ENCODE results near the gene SYCE3.

SYCE3 gene

DNA sequence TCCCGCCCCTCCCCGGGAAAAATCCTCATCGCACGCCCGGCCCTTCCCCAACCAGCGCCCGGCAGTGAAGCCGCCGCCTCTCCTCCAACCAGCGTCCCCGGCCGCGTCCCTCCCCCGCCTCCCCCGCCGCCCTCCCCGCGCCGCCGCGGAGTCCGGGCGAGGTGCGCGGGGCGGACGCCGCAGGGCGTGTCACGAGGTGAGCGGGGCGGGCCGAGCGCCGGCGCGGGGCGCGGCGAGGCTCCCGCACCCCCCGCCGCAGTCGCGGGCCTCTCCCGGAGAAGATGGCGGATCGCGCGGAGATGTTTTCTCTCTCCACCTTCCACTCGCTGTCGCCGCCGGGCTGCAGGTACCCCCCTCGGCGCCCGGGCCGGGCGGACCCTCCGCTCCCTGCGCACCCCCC, 37.8 kb upstream of the SYCE3 start, which contains the start of gene MAPK8IP2:
MAPK8IP2 (plus strand) TSS at position 256 of the 400 bp plus-strand sequence; CDS start at position 282, 26 bp downstream.
- DNase-seq (ENCODE audit: low spot score), result no peak

GRCh38 chr22:50599816-50600455, 37.2 kb upstream of the SYCE3 start:
- no peak for DNase-seq (ENCODE audit: low spot score)

GRCh38 chr22:50597097-50597496, 34.4 kb upstream of the SYCE3 start:
- no peak for DNase-seq (ENCODE audit: low spot score)

DNA sequence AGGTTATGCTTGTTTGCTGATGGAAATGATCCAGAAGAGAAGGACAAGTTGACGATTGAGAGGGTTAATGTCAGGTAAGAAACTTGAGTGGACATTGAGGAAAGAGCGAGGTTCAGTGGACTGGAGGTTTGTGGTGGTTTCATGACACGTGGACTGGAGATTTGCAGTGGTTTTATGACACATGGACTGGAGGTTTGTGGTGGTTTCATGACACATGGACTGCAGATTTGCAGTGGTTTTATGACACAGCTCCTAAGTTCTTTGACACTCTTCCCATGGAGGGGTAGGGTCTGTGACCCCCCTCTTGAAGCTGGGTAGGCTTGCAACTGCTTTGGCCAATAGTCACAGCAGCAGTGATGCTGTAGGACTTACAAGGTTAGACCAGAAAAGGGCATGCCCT, 32.5 kb upstream of the SYCE3 start:
- no peak for DNase-seq (ENCODE audit: low spot score)

DNA sequence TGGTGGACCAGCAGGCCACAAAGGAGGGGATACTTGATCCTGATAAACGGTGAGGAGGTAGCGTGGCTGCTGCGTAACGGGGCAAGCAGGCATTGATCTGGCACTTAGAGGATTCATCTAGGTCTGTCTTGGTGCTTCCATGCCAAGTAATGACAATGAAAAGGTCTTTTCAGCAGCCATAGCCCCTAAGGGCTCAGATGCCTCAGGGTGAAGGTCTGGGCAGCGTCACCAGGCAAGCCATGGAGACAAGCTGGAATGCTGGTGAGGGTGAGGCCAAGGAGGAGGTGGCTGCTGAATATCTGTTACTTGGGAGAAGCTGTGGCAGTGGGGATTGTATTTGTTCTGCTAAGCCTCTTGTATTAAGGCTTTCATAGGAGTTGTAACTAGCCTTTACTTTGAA, 24.7 kb upstream of the SYCE3 start:
- DNase-seq (ENCODE audit: low spot score), result no peak

DNA sequence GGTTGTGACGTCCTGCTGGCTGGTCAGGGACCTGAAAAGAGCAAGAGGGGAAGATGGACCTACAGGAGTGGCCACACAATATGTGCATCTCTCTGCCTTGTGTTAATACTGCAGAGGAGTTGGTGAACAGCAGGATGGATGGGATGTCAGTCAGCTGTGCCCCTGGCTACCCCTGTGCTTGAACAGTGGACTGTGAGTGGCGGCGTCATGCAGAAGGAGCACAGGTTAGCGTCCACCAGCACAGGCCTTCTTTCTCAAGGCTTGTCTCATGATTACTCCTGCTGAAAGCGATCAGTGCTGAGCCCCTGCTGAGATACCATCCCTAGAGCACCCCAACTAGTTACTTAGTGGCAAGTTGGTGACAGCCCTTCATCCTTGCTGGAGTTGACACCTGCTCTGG, 23.7 kb upstream of the SYCE3 start:
- no peak for DNase-seq (ENCODE audit: low spot score)

DNA sequence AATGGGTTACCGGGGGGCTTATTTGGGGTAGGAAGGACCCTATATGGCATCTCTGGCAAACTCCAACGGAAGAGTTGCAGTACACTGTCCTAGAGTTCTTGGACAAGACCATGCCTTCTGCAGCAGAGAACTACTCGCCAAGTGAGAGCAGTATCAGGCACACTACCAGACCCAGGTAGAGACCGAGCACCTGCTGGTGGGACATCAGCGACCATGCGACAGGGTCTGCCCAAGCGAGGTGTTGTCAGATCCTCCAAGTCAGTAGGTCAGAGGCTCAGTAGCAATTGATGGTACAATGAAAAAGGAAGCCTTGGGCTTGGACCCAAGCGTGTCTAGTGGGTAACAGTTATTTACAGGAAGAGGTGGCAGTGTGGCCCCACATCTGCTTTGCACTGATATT, 23.1 kb upstream of the SYCE3 start:
- no peak for DNase-seq (ENCODE audit: low spot score)

- no peak for DNase-seq (ENCODE audit: low spot score)
Observed at GRCh38 chr22:50585238-50585637, 22.5 kb upstream of the SYCE3 start.

GRCh38 chr22:50584106-50585096, 21.7 kb upstream of the SYCE3 start:
- no peak for DNase-seq (ENCODE audit: low spot score)

DNA sequence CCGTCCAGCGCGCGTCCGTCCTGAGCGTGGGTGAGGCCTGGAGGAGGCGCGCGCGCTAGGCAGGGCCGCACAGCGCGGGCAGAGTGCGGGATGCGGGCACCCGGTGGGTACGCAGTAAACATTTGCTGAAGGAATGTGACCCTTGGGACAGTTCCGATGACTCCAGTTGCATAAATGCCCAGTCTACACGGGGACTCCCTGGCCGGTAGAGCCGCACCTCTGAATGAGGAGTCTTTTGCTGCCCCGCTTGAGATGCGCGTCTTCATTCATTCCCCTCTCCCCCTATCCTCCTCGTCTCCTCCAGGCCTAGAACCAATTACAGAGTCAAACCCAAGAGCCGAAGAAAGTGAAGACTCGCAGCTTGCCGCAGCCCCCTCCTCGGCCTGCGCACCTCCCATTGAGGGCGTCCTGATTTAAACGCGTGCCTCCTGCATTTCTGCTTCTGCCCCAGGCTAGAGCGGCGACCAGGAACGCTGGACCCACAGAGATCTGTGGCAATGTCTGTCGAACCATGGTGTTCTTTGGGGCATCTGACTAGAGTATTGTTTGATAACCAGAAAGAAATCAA, 20.7 kb upstream of the SYCE3 start:
- no peak for DNase-seq (ENCODE audit: low spot score)

- DNase-seq (ENCODE audit: low spot score), result peak; percentile 98
Observed at GRCh38 chr22:50582493-50583293, 20.0 kb upstream of the SYCE3 start, which contains the start of gene CHKB. Gene CHKB, minus strand, starts transcription at chr22:50582849. Its CDS starts 68 bp downstream, at chr22:50582781.

- peak; percentile 35 for DNase-seq (ENCODE audit: low spot score)
Observed at GRCh38 chr22:50581950-50582492, 19.3 kb upstream of the SYCE3 start.

GRCh38 chr22:50581031-50581949, 18.6 kb upstream of the SYCE3 start:
- no peak for DNase-seq (ENCODE audit: low spot score)

GRCh38 chr22:50579752-50580151, 17.0 kb upstream of the SYCE3 start:
- DNase-seq (ENCODE audit: low spot score), result no peak

GRCh38 chr22:50578776-50579310, 16.1 kb upstream of the SYCE3 start:
- no peak for DNase-seq (ENCODE audit: low spot score)

GRCh38 chr22:50577987-50578775, 15.5 kb upstream of the SYCE3 start, which contains the start of gene CPT1B:
Gene CPT1B, minus strand, starts transcription at chr22:50578427. Its CDS starts 512 bp downstream, at chr22:50577915.
- DNase-seq (ENCODE audit: low spot score), result no peak

GRCh38 chr22:50577697-50577986, 14.9 kb upstream of the SYCE3 start:
- DNase-seq (ENCODE audit: low spot score), result no peak

DNA sequence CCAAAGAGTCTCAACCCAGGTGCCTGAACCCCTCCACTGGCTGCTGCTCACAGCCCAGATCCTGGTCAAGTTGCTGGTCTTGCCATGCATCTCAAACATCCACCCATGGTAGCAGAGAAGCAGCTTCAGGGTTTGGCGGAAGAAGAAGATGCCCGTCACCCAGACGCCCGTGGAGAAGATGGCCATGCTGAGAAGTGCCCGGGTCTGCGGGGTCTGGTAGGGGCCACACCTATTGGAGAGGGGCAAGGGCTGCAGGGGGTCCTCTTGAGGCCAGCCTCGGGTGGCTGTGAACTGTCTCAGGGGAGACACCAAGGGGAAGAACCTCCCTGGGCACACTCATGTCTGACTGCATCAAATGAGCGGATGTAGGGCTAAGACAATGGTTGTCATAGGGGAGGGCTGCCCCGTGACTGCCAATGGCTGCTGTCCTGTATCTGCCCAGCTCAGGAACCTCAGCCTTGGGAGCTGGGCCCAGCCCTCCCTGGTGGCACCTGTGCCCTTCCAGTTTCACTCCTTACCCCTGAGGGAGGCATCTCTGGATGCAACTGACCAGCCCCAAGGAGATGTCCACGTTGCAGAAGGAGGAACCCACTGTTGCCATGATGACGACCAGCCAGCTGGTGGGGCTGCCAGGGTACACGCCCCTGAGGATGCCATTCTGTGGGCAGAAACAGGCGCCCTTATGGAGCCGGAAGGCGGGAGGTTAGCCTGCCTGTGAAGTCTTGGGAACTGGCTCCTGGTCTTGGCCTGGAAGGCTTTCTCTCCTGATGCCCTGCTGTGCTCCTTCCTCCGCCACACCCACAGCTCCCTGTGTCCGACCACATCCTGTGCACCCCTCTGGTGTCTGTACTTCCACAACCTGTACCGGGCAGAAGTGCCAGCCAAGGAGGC, 14.3 kb upstream of the SYCE3 start:
- no peak for DNase-seq (ENCODE audit: low spot score)
